Activated CD8-positive, alpha-beta T cell treated with anti-CD3 and anti-CD28 coated beads for 36 hours (primary cell): Measurements from ENCODE around the gene CACTIN. TPM values are rescaled to one million over a fixed set of nuclear protein-coding genes. Genes with fewer than 3 reads are reported as not detected.

Experiments used
- ATAC-seq: fragments of 200-7000 bp; cut with Tn5 transposase; one replicate; pipeline ENCODE4 v1.10.0; 2021; ENCODE audit warnings: mild to moderate bottlenecking, moderate library complexity
- CTCF ChIA-PET: fragments of 350-600 bp; sonication (Branson Sonifier 250); formaldehyde crosslinking; loops from one replicate; lab custom pipeline; 2021; ENCODE audit warnings: antibody characterized with exemption; lab: Charles Lee
- POLR2A ChIA-PET: fragments of 350-600 bp; sonication (Branson Sonifier 250); formaldehyde crosslinking; loops from one replicate; lab custom pipeline; 2021; ENCODE audit warnings: antibody characterized with exemption; lab: Charles Lee
- DNase-seq: peaks from one replicate; pipeline ENCODE4 v3.0.0-alpha.2; 2020
- H3K27ac Mint-ChIP-seq: one replicate; pipeline ENCODE4 v1.8.0; 2021; ENCODE audit warnings: mild to moderate bottlenecking, mixed read lengths
- H3K27me3 Mint-ChIP-seq: one replicate; pipeline ENCODE4 v1.8.0; 2021; ENCODE audit warnings: mixed read lengths
- H3K36me3 Mint-ChIP-seq: one replicate; pipeline ENCODE4 v1.8.0; 2021; ENCODE audit warnings: low read depth, mixed read lengths
- H3K4me1 Mint-ChIP-seq: one replicate; pipeline ENCODE4 v1.8.0; 2021; ENCODE audit warnings: low read depth, mixed read lengths
- H3K4me3 Mint-ChIP-seq: one replicate; pipeline ENCODE4 v1.8.0; 2021; ENCODE audit warnings: mild to moderate bottlenecking, moderate library complexity, mixed read lengths
- H3K9me3 Mint-ChIP-seq: one replicate; pipeline ENCODE4 v1.8.0; 2021; ENCODE audit warnings: mixed read lengths
- intact Hi-C: fragments of 100-400 bp; cut with micrococcal nuclease; formaldehyde crosslinking; loops from one replicate; pipeline ENCODE4 v1.10.0; 2022
- total RNA-seq, 2 experiments: library from RNA; stranded (reverse); gene quantifications; one replicate each; pipeline ENCODE4 v1.2.3, GENCODE V29; 2021
- TF ChIP-seq, protein P1 (sequence below): fragments of 200-600 bp; IDR thresholded peaks from one replicate; pipeline ENCODE4 v1.8.0; 2022; ENCODE audit warnings: antibody characterized with exemption, mild to moderate bottlenecking

CACTIN gene
- total RNA-seq, 2 experiments from 2014 or later, result 25.9 to 28.5 TPM

DNA sequence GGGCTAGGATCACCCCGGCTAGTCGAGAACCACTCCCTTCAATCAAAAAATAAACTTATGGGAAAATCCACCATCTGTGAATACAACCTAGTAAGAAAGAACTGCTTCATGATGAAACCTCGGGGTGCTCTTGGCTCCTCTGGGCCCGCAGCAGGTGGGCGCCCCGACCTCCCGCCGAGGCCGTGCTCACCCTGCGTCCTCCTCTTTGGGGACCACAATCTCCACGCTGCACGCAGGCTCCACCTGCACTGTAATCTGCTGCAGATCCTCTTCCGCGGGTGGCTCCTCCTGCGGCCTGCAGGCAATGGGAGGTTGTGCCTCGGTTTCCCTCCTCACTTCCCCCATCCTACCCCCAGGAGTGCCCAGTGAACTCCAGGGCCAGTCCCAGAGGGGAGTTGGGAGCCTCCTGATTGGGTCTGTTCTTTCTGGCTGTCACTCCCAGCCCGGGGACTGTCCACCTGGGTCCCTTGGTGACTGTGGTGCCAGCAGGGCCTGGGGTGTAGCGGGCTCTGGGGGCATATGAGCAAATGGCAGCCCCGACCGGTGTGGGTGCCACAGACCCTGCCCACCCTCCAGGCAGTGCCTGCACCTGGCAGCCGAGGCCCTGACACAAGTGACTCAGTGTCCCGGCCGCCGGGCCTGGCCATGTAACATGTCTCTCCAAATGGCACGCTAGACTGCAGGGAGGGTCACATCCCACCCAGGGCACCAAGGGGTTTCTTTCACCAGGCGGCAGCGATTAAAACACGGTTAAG lies 15.1 kb upstream of the CACTIN start:
- no peak overlapping the region for H3K27ac Mint-ChIP-seq
- H3K4me1 Mint-ChIP-seq, result peaks cover 2% of the 10 kb centered on the region
- TF ChIP-seq, protein P1, sequence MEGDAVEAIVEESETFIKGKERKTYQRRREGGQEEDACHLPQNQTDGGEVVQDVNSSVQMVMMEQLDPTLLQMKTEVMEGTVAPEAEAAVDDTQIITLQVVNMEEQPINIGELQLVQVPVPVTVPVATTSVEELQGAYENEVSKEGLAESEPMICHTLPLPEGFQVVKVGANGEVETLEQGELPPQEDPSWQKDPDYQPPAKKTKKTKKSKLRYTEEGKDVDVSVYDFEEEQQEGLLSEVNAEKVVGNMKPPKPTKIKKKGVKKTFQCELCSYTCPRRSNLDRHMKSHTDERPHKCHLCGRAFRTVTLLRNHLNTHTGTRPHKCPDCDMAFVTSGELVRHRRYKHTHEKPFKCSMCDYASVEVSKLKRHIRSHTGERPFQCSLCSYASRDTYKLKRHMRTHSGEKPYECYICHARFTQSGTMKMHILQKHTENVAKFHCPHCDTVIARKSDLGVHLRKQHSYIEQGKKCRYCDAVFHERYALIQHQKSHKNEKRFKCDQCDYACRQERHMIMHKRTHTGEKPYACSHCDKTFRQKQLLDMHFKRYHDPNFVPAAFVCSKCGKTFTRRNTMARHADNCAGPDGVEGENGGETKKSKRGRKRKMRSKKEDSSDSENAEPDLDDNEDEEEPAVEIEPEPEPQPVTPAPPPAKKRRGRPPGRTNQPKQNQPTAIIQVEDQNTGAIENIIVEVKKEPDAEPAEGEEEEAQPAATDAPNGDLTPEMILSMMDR, result no peak
- ChIA-PET POLR2A (interaction anchor here (0.9 kb wide), 1 partner anchor 12 kb away, joined by 3 read pairs; no protein-coding TSS in a partner anchor), CTCF (no interaction called here)
- H3K4me3 Mint-ChIP-seq, result no peak overlapping the region
- DNase-seq, result no peak
- intact Hi-C loops, result no loop called here
- no peaks in the 10 kb centered on the region for H3K27me3 Mint-ChIP-seq
- H3K9me3 Mint-ChIP-seq, result no peaks in the 10 kb centered on the region
- no peak for ATAC-seq
- H3K36me3 Mint-ChIP-seq, result peaks cover 5% of the 10 kb centered on the region

DNA sequence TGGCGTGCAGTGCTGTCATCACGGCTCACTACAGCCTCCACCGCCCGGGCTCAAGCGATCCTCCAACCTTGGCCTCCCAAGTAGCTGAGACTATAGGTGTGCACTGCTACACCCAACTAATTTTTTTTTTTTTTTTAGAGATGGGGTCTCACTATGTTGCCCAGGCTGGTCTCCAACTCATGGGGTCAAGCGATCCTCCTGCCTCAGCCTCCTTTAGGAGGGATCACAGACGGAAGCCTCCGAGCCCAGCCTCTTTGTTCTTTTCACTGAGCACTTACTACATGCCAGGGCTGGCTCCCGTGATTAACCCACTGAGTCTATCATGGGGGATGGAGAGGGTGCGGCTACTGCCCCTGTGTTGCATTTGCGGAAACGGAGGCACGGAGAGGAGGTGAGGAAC lies 12.9 kb upstream of the CACTIN start:
- H3K27me3 Mint-ChIP-seq, result no peaks in the 10 kb centered on the region
- peaks cover 5% of the 10 kb centered on the region for H3K36me3 Mint-ChIP-seq
- H3K9me3 Mint-ChIP-seq, result no peaks in the 10 kb centered on the region
- no peak for DNase-seq
- ChIA-PET CTCF (no interaction called here), POLR2A (no interaction called here)
- intact Hi-C loops, result no loop called here
- no peak for ATAC-seq
- TF ChIP-seq, protein P1, result no peak
- no peak overlapping the region for H3K4me3 Mint-ChIP-seq
- H3K4me1 Mint-ChIP-seq, result peaks cover 2% of the 10 kb centered on the region
- H3K27ac Mint-ChIP-seq, result no peak overlapping the region

DNA sequence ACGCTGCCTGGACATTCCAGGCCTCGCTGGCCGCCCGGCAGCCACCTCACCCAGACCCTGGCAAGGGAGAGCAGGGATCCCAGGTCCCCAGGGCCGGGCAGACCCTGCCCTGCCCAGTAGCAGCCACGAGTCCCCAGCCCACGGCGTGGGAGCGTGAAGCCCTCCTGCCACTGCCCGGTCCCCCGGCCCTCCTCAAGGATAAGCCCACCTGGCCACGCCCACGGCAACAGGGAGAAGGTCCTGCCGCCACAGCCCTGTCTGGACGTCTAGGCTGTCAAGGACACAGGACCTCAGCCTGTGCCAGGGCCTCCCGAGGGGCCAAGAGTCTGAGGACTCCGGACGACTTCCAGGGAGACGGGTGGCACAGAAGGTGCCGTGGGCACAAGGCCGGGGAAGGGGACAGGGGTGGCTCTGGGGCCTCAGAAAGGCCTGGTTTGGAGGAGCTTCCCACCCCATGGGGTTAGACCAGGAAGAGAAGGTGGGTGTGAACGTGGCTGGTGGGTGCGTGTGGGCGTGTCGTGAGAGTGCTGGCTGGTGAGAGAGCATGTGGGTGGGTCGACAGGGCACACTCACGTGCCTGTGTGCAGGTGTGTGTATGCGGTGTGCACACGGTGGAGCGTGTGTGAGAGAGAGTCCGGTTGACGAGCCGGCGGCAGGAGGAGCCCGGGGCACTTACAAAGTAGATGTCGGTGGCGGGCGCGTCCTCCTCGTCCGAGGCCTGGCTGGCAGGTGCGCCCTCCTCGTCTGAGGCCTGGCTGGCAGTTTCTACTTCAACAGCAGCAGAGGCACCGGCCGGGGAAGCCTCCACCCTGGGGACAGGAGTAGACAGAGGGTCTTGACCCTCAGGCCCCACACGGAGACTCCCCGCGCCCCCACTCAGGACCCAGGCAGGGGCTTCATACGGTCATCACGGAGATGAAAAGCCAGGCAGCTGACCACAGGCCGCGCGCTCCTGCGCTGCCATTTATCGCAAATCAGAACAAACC lies 11.9 kb upstream of the CACTIN start:
- Mint-ChIP-seq H3K27me3 (no peaks in the 10 kb centered on the region), H3K9me3 (no peaks in the 10 kb centered on the region), H3K36me3 (peaks cover 5% of the 10 kb centered on the region), H3K4me3 (no peak overlapping the region), H3K27ac (no peak overlapping the region), H3K4me1 (peaks cover 2% of the 10 kb centered on the region)
- TF ChIP-seq, protein P1, result no peak
- ATAC-seq (no peak), DNase-seq (no peak)
- ChIA-PET CTCF (no interaction called here), POLR2A (no interaction called here)
- intact Hi-C loops, result no loop called here

DNA sequence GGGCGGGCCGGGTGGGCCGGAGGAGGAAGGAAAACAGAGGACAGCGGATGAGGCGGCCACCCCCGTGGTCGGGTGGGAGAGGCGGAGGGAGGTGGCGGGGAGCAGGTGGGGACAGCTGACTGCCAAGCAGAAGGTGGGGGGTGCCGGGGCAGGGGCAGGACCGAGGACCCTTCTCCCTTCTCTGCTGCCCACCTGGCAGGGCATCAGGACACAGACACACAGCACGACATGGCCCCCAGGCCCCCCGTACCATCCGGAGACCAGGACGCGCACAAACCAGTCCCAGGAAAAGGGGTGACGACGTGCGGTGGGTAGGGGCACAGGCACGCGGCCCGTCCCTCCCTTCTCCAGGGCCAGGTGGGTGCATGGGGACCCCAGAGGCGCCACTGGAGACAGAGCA lies 11.0 kb upstream of the CACTIN start:
- Mint-ChIP-seq H3K4me1 (peaks cover 2% of the 10 kb centered on the region), H3K27me3 (no peaks in the 10 kb centered on the region), H3K9me3 (no peaks in the 10 kb centered on the region), H3K36me3 (peaks cover 1% of the 10 kb centered on the region), H3K4me3 (no peak overlapping the region), H3K27ac (no peak overlapping the region)
- TF ChIP-seq, protein P1, result no peak
- ATAC-seq (no peak), DNase-seq (no peak)
- ChIA-PET CTCF (no interaction called here), POLR2A (no interaction called here)
- intact Hi-C loops, result no loop called here
